ENCODE results near the gene VANGL2.

- TF ChIP-seq POLR2A (IDR thresholded peaks at IDR 0.05; ENCODE audit: low read depth, low read length): no peak
- TF ChIP-seq POLR2AphosphoS5 (IDR thresholded peaks at IDR 0.05; ENCODE audit: low read depth, low read length): no peak
- no peak for TF ChIP-seq TAF1 (IDR thresholded peaks at IDR 0.05; ENCODE audit: borderline replicate concordance, low read depth, low read length)
These were observed 39.2 kb upstream of the VANGL2 start for GRCh38 chr1:160361199-160361598.
